Limb (tissue), 2 donors: Measurements from ENCODE around the gene MIOX.
"Not testable (repeated sequence)": the region's sequence is repeated elsewhere in the genome, so short reads cannot be mapped to it uniquely, and the experiment has no call there.

Experiments
- DNase-seq, 2 donors: peaks; one replicate each; pipeline ENCODE4 v3.0.0-alpha.2; 2016; ENCODE audit errors: extremely low spot score in 2 of 2

Gene MIOX

DNA sequence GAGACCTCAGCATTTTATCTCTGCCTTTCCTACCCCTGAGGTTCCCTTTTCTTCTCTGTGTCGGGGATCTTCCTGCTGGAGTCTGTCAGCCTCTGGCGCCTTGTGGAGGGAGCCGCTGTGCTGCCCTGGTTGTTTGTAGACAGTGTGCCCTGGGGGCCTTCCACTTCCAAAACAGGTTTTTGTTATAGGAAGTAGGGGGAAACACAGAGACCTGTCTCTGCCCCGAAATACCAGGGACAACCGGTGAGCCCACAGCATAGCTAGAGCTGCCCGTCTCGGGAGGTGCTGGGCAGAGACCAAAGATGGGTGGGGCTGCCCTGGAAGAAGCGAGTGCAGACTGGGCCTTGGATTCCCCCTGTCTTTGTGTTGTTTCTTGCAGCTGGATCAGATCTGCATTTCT lies 29.4 kb downstream of the MIOX start:
- no peak for DNase-seq

DNA sequence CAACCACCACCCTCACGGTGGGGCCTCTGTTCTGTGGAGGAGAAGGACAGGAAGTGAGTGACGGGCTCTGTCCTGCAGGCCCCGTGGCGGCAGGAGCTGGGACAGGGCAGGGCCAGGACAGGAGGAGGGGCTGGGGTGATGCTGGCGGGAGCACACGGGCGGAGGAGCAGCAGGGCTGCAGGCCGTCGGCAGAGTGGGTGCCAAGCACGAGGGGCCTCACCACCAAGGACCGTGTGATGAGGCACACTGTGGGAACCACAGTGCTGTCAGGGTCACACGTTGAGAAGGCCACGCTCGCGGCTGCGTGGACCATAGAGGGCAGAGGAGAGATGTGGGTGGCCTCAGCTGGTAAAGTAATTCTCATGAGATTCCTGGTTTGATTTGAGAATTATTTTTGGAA lies 30.2 kb downstream of the MIOX start:
- no peak for DNase-seq

DNA sequence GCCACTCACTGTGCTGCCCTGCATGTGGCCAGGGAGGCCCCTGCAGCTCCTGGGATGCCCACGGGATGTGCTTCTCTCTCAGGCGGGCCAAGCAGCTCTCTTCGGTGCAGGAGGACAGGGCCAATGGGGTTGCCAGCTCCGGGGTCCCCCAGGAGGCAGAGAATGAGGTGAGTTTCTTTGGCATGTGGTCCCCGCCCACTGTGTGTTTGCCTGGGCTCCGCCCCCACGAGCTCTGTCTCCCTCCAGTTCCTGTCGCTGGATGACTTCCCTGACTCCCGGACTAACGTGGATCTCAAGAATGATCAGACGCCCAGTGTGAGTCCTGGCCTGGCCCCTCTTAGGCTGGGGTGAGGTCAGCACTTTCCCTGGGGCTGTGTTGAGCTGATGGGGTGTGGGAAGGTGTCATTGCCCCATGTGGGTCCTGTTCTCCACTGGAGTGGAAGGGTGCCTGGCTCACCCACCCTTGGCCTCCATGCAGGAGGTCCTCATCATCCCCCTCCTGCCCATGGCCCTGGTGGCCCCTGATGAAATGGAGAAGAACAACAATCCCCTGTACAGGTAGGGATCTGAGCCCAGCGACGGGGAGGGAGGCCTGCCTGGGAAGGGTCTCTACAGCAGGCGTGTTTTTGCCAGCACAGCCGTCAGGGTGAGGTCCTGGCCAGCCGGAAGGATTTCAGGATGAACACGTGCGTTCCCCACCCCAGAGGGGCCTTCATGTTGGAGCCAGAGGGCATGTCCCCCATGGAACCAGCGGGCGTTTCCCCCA lies 31.0 kb downstream of the MIOX start:
- no peak for DNase-seq

DNA sequence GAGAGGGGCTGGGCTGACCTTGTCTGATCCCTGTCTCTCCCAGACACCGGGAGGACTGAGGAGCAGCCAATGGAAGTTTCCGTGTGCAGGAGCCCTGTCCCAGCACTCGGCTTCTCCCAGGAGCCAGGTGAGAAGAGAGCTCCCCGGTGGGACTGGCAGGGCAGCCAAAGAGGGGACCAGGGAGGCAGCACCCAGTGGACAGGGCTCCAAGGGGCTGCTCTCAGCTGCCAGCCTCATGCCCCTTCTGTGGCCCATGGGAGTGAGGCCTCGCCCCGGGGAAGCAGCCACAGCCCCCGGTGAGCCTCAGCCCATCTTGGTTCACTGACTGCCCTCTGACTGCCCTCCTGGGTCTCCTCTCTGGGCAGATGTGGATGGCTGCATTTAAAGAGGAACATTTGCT lies 31.9 kb downstream of the MIOX start:
- DNase-seq: no peak

DNA sequence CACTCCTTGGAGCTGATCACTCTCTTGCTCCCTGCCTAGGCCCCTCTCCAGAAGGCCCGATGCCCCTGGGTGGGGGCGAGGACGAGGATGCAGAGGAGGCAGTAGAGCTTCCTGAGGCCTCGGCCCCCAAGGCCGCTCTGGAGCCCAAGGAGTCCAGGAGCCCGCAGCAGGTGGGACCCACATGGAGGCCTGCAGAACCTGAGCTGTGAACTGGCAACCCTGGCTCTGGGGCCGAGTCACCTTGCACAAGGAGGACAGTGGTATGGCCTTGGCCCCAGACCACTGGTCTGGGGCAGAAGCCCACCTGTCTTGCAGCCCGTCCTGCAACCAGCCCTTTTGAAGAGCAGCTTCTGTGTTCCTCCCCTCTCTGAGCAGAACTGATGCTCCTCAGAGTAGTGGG lies 32.5 kb downstream of the MIOX start:
- no peak for DNase-seq

DNA sequence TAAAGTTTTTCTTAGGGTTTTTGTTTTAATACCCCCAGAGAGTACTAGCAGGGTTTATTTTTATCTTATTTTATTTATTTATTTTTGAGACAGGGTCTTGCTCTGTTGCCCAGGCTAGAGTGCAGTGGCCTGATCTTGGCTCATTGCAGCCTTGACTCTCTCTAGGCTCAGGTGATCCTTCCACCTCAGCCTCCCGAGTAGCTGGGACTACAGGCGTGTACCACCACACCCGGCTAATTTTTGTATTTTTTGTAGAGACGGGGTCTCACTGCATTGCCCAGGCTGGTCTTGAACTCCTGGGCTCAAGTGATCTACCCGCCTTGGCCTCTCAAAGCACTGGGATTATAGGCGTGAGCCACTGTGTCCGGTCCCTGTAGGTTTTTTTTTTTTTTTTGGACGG lies 33.5 kb downstream of the MIOX start:
- not testable (repeated sequence) for DNase-seq

DNA sequence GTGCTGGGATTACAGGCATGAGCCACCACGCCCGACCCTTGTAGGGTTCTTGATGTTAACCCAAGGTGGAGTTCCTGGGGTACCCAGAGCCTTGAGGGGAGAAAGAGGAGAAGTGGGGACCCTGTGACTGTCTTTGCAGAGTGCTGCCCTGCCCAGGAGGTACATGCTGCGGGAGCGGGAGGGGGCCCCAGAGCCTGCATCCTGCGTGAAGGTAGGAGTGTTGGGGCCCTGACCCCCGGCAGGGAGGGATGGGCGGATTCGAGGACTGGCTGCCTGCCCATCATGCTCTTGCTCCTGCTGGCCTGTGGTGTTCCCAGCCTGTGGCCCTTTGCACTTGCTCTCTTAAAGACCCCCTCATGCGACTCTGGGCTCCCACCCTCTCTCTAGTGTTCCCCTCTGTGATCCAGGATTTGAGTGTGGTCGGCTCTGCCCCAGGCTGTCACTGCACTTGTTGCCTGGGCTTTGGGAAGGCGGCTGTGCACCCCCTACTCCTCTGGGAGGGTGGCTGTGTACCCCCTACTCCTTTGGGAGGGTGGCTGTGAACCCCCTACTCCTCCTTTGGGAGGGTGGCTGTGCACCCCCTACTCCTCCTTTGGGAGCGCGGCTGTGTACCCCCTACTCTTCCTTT lies 34.3 kb downstream of the MIOX start:
- no peak for DNase-seq

DNA sequence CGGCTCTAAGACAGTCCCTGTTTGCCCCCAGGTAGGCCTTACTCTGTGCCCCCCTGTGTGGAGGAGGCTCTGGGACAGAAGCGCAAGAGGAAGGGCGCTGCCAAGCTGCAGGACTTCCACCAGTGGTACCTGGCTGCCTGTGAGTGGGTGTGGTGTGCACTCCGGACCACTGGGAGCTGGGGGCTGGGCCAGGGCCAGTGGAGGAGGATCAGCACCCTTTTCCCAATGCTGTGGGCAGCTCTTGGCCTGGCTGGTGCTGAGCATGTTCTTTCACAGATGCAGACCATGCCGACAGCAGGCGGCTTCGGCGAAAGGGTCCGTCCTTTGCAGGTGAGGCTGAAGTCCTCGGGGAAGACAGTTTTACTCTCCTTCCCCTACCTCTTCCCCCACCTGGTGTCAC lies 35.1 kb downstream of the MIOX start:
- DNase-seq: no peak

DNA sequence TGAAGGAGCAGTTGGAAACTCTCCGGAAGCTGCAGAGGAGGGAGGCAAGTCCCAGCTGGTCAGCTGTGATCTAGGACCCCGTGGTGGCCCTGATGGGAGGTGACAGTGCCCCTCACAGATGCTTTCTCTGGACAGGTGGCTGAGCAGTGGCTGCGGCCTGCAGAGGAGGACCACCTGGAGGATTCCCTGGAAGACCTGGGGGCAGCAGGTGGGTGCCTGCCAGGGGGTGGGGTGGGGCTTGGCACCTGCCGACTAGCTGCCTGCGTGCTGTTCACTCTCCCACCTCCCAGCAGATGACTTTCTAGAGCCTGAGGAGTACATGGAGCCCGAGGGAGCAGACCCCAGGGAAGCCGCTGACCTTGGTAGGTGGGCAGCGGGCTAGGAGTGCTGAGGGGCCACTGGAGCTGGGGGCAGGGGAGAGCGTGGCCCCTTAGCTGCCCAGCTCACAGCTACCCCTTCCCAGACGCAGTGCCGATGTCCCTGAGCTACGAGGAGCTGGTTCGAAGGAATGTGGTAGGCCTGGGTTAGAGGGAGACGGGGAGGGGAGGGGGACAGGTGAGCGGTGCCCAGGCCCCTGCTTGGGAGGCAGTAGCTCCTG lies 35.6 kb downstream of the MIOX start:
- no peak for DNase-seq

DNA sequence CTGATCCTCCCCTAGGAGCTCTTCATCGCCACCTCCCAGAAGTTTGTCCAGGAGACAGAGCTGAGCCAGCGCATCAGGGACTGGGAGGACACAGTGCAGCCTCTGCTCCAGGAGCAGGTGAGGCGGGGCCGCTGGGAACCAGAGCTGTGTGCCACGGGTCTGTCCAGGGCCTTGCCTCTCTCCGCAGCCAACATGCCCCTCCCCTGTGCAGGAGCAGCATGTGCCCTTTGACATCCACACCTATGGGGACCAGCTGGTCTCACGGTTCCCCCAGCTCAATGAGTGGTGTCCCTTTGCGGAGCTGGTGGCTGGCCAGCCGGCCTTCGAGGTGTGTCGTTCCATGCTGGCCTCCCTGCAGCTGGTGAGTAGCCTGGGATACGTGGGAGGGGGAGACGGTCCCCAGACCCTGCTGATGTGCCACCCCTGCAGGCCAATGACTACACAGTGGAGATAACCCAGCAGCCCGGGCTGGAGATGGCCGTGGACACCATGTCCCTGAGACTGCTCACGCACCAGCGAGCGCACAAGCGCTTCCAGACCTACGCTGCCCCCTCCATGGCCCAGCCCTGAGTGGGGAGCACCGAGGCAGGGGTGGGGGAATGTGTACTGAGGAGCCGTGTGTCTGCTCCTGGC lies 36.3 kb downstream of the MIOX start:
- DNase-seq: no peak

DNA sequence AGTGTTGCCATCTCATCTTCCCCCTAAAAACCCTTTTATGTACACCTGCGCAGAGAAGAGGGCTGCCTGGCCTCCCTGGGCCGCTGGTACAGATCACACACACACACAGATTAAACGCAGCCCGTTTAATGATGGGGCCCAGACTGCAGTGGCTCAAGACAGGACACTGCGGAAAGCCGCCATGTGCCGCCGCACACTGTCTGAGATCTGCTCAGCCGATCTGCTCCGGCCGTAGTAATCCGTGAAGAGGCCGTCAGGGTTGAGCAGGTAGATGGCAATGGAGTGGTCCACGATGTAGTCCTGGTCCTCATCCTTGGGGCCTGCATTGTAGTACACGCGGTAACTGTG lies 36.8 kb downstream of the MIOX start:
- DNase-seq: no peak

DNA sequence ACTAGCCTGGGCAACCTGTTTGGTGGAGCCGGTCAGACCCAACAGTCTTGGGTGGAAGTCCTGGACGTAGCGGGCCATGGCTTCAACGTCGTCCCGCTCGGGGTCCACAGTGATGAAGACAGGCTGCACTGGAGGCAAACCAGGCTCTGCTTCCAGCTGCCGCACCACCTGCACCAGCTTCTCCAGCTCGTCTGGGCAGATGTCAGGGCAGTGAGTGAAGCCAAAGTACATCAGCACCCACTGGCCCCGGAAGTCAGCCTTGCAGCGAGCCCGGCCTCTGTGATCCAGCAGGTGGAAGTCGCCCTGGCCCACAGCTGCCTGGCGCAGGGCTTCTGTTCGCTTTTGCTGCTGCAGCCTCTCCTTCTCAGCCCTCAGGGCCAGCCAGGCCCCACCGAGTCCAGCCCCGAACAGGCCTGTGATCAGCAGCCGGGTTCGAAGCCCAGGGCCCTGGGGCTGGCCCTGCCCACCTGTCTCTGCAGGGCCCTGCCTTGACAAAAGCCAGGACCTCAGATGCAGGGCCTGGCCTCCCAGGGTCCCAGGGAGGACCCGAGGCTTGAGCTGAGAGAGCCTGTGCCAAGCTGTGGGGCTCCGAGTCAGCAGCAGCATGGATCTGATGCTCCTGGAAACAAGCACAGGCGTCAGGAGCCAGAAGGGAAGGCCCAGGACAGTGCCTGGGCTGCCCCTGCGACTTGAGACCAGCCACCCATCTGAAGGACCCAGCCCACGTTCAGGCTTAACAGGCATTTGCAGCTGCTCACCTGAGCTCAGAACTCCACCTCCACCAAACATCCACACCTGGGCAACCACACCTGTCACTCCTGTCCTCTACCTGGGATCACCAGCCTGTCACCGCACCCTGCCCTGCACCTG lies 37.4 kb downstream of the MIOX start:
- no peak for DNase-seq

DNA sequence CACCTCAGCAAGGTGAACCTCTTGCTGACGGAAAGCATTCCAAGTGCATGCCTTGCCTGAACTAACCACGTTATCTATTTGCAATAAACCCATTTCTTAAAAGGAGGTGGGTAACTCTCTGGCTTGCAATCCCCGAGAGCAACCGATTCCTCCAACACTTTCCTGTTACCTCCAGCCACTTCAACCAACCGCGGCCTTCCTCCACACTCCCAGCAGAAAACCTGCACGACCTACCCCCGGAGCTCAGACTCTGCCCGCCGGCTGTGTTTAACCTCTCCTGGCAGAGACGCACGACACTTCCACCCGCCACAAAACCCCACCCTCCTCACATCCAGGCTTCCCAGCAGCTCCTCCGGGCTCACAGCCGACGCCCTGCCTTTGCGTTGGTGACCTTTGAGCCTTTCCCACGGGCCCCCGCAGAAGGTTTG lies 38.0 kb downstream of the MIOX start:
- DNase-seq: no peak

DNA sequence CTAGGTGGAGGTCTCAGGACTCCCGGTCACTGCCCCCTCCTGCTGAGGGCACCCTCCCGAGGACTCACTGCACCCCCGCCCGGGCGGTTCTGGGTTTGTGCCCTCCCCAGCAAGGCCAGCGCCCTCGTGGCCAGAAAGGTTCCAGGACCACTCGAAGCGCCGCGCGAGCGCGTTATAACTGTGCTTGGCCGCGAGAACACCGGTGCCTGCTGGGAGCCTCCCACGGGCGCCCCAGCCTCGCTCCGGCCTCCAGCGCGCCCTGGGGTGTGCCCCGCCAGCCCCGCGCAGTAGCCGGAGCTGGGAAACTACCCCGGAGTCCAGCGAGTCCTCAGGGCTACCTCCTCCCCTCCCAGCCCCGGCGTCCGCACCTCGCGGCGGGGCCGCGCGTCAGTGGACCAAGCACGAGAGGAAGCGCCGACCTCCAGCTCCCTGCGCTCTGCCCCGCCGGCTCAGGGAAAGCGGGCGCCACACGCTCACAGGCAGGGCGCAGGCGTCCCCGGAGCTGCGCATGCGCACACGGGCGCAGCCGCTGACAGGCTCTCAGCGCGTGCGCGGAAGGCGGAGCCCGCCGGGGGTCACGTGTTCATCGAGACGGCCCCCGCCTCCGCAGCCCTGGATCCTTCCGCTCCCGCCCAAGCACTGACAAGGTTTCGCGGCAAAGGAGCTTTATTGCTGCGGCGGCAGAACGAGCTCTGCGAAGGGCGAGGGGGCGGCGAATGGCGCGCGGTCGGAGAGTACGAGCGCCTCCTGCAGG lies 38.6 kb downstream of the MIOX start, which contains the start of gene SCO2:
Gene SCO2, minus strand, starts transcription at position 495 of the 754 bp plus-strand sequence. CDS start 1,187 bp downstream, outside the sequence.
- DNase-seq: peak; percentile 98 to 99

DNA sequence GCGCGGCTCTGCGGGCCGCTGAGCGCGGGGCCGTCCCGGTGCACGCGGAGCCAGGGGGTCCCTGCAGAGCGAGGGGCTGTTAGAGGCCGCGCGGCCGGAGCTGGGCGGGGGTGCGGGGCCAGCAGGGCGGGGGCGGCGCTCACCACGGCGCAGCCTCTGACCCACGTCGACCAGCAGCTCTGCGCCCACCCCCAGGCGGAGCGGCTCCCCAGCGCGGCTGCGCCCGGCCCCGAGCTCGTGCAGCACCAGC lies 39.1 kb downstream of the MIOX start:
- no peak for DNase-seq

DNA sequence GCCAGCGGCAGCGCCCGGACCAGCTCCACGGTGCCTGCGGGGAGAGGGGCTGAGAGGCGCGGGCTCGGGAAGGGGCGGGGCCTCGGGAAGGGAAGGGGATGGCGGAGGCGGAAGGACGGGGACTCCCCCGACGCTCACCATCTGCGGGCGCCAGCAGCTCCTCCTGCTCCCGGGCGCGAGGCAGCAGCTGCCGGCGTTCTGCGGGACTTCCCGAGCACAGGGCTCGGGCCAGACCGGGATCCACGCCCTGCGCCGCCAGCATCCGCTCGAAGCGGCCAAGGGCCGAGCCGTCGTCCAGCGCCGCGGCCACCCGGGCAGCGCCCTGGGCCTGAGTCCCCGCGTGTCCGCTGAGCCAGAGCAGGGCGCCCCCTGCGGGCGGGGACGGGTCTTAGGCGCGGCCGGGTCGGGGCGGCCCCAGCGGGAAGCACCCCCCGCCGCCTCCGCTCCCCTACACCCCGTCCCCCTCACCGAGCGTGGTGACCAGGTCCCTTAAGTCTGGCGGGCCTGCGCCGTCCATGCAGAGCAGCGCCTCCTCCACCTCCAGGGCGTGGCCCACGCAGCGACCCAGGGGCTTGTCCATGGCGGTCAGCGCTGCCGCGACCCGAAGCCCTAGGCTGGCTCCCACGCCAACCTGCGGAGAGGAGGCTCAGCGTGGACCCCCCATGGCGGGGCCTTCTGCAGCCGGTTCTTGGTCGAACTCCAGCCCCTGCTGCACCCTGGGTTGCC lies 39.6 kb downstream of the MIOX start:
- peak; percentile 78 to 90 for DNase-seq

DNA sequence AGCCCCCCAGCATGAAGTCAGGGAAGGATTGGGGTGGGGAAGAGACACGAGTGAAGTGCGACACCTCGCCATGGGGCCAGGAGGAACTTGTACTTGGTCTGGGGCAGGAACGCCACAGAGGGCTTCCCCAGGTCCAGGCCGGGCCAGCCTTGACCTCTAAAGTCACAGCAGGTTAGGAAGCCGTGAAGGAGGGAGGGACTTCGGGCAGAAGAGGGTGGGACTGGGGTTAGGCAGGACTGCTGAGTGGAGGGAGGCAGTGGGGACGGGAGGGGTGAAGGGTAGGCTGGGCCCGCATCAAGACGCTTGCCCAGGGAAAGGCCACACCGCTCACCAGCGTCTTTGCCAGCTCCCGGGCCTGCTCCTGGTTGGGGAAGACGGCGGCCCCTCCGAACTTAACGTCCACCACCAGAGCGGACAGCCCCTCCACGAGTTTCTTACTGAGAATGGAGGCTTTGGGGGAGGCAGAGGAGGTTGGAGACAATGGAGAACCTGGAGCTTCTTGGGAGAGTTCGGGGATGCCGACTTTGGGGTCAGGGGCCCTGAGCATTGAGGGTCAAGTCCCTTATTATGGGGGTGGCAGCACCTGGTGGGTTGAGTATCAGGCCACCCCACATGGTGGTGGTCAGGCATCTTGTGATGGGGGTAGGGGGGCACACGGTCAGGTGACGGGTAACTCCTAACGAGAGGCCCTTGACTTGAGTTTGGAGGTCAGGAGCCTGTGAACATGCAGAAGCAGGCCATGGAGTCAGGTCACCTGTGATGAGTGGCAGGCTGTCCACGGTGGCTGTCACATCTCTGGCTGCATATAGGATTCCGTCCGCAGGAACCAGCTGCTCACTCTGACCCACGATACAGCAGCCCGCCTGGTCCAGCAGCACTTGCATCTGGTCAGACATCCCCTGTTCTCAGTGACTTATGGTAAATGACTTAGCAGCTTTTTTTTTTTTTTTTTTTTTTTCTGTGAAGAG lies 40.5 kb downstream of the MIOX start:
- no peak for DNase-seq

DNA sequence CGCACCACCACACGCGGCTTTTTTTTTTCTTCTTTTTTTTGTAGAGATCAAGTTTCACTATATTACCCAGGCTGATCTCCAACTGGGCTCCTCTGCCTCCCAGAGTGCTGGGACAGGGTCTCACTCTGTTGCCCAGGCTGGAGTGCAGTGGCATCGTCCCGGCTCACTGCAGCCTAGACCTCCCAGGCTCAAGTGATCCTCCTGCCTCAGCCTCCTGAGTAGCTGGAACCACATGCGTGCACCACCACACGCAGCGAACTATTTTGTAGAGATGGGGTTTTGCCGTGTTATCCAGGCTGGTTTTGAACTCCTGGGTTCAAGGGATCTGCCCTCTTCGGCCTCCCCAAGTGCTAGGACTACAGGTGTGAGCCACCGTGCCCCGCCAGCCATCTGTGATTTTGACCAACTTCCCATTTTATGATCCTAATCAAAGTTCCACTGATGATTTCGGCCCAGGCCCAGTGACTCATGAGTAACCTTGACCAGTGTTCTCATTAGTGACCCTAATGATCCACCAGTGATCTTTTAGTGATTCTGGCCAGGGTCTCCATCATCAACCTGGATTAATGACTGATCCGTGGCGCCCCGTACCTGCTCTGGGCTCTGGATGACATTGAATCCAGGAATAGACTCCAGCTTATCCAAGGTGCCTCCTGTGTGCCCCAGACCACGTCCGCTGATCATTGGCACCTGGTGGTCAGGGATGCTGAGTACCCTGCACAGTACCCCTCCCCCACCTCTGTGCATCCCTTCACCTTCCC lies 41.4 kb downstream of the MIOX start:
- no peak for DNase-seq
